IPS DF 6.9 (cell line): ENCODE data around the gene BOK.
"Not testable (repeated sequence)": the region's sequence is repeated elsewhere in the genome, so short reads cannot be mapped to it uniquely, and the experiment has no call there.

Experiments used
- DNase-seq: peaks from one replicate; pipeline ENCODE4 v3.0.0-alpha.2; 2013; ENCODE audit warnings: low read depth, low spot score
- H3K27ac ChIP-seq: one replicate; pipeline ENCODE4 v1.5.1; 2013; ENCODE audit warnings: low read length, control low read depth
- H3K27me3 ChIP-seq: 2 replicates; pipeline ENCODE4 v1.6.1; 2013; ENCODE audit warnings: mild to moderate bottlenecking, low read length; ENCODE audit not compliant: control insufficient read depth, insufficient read depth
- H3K36me3 ChIP-seq: 2 replicates; pipeline ENCODE4 v1.6.1; 2013; ENCODE audit warnings: low read length; ENCODE audit not compliant: control insufficient read depth, insufficient read depth
- H3K4me1 ChIP-seq: 2 replicates; pipeline ENCODE4 v1.6.1; 2013; ENCODE audit warnings: low read length; ENCODE audit not compliant: control insufficient read depth, insufficient read depth
- H3K4me3 ChIP-seq: 2 replicates; pipeline ENCODE4 v1.5.1; 2013; ENCODE audit warnings: mild to moderate bottlenecking, low read length
- H3K9me3 ChIP-seq: 2 replicates; pipeline ENCODE4 v1.6.1; 2013; ENCODE audit warnings: low read length, inconsistent platforms; ENCODE audit not compliant: control insufficient read depth, insufficient read depth
- WGBS: extraction: QIAGEN DNeasy Blood & Tissue Kit; methylation state at CpG from one replicate; pipeline ENCODE4 v1.1.7; 2013; ENCODE audit warnings: mixed read lengths, missing lambda C conversion rate; ENCODE audit not compliant: insufficient read length, insufficient coverage; 5-methylcytosine and 5-hydroxymethylcytosine counted together

BOK gene

GRCh38 chr2:241565411-241565810, 6.9 kb downstream of the BOK start:
- Histone ChIP-seq H3K27me3 (no peaks in the 10 kb centered on the region), H3K4me1 (peaks cover 4% of the 10 kb centered on the region; the same call in 1 of the 2 replicates), H3K36me3 (no peaks in the 10 kb centered on the region; the same call in 1 of the 2 replicates), H3K27ac (no peak overlapping the region), H3K4me3 (no peak overlapping the region), H3K9me3 (no peaks in the 10 kb centered on the region)
- no CpG with 5 or more reads among the region's 10 CpGs for WGBS
- no peak for DNase-seq

GRCh38 chr2:241566021-241566420, 7.5 kb downstream of the BOK start:
- no CpG with 5 or more reads among the region's 11 CpGs for WGBS
- H3K4me3 ChIP-seq, H3K27ac ChIP-seq, H3K4me1 ChIP-seq, DNase-seq, H3K27me3 ChIP-seq, H3K9me3 ChIP-seq, H3K36me3 ChIP-seq: not testable (repeated sequence)

DNA sequence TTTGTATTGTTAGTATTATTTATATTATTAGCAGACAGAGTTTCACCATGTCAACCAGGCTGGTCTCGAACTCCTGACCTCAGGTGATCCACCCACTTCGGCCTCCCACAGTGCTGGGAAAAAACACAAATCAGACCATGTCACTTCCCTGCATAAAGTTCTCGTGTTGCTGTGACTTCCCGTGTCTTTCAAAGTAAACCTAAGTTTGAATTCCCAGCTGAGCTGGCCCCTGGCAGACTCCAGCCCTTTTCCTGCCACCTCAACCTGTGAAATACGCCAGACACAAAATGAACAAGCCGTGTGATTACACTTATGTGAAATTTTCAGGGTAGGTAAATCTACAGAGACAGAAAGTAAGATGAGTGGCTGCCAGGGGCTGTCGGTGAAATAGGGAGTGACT, 7.9 kb downstream of the BOK start:
- DNase-seq = no peak
- peaks cover under 1% of the 10 kb centered on the region; the same call in 1 of the 2 replicates for H3K36me3 ChIP-seq
- no peaks in the 10 kb centered on the region for H3K27me3 ChIP-seq
- WGBS = no CpG with 5 or more reads among the region's 7 CpGs
- no peak overlapping the region for H3K4me3 ChIP-seq
- H3K27ac ChIP-seq = no peak overlapping the region
- no peaks in the 10 kb centered on the region for H3K9me3 ChIP-seq
- peaks cover 4% of the 10 kb centered on the region; the same call in 1 of the 2 replicates for H3K4me1 ChIP-seq

DNA sequence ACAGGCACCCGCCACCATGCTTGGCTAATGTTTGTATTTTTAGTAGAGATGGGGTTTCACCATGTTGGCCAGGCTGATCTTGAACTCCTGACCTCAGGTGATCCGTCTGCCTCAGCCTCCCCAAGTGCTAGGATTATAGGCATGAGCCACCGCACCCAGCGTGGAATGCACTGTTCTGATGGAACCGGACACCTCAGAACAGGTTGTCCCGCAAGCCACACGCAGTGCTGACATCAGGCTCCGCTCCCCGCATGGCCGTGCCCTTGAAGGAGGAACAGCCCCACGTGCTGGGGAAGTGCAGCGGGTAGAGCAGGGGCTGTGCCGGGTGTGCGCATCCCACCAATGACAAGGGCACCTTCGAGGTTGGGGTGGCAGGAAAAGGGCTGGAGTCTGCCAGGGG, 8.7 kb downstream of the BOK start:
- H3K36me3 ChIP-seq, H3K27me3 ChIP-seq, H3K27ac ChIP-seq, H3K4me3 ChIP-seq, H3K4me1 ChIP-seq, DNase-seq, H3K9me3 ChIP-seq: not testable (repeated sequence)
- WGBS = no CpG with 5 or more reads among the region's 15 CpGs

- H3K27me3 ChIP-seq = no peaks in the 10 kb centered on the region
- H3K4me1 ChIP-seq = peaks cover 3% of the 10 kb centered on the region; the same call in 1 of the 2 replicates
- DNase-seq = no peak
- no peak overlapping the region for H3K4me3 ChIP-seq
- H3K27ac ChIP-seq = no peak overlapping the region
- H3K36me3 ChIP-seq = peaks cover 6% of the 10 kb centered on the region
- no CpG with 5 or more reads among the region's 8 CpGs for WGBS
- no peaks in the 10 kb centered on the region for H3K9me3 ChIP-seq
These were observed 9.2 kb downstream of the BOK start for GRCh38 chr2:241567776-241568175.

GRCh38 chr2:241568726-241569125, 10.2 kb downstream of the BOK start:
- H3K4me1 ChIP-seq = peaks cover 3% of the 10 kb centered on the region; the same call in 1 of the 2 replicates
- H3K27me3 ChIP-seq = no peaks in the 10 kb centered on the region
- no CpG with 5 or more reads among the region's 4 CpGs for WGBS
- peaks cover 7% of the 10 kb centered on the region for H3K36me3 ChIP-seq
- H3K9me3 ChIP-seq = no peaks in the 10 kb centered on the region
- no peak overlapping the region for H3K4me3 ChIP-seq
- DNase-seq = no peak
- no peak overlapping the region for H3K27ac ChIP-seq

DNA sequence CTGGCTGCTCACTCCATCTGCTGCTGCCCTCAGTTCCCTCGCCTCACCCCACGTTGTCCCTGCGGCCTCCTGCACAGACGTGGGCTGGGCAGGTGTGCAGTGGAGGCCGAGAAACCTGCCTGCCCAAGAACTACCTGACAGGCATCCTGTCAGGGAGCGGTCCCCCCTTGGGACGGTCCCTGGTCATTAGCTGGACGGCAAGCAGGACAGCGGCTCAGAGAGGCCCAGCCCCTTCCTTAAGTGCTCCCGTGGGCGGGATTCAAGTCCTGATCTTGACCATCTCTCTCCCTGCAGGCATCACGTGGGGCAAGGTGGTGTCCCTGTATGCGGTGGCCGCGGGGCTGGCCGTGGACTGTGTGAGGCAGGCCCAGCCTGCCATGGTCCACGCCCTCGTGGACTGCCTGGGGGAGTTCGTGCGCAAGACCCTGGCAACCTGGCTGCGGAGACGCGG, 11.3 kb downstream of the BOK start:
- no peak overlapping the region for H3K4me3 ChIP-seq

GRCh38 chr2:241570961-241571581, 12.5 kb downstream of the BOK start:
- DNase-seq = no peak
- H3K27me3 ChIP-seq = no peaks in the 10 kb centered on the region
- no peaks in the 10 kb centered on the region for H3K9me3 ChIP-seq
- H3K4me3 ChIP-seq = no peak overlapping the region
- no CpG with 5 or more reads among the region's 23 CpGs for WGBS
- no peak overlapping the region for H3K27ac ChIP-seq
- H3K36me3 ChIP-seq = peaks cover 9% of the 10 kb centered on the region
- 0 out of 2 replicates have a peak, but pooled peaks cover 3% of the 10 kb centered on the region for H3K4me1 ChIP-seq

More for the DNA sequence above, 11.3 kb downstream of the BOK start:
- DNase-seq = no peak
- no peaks in the 10 kb centered on the region for H3K9me3 ChIP-seq
- H3K4me1 ChIP-seq = peaks cover 3% of the 10 kb centered on the region; the same call in 1 of the 2 replicates
- no peak overlapping the region for H3K27ac ChIP-seq
- H3K36me3 ChIP-seq = peaks cover 9% of the 10 kb centered on the region
- H3K27me3 ChIP-seq = no peaks in the 10 kb centered on the region
- WGBS = no CpG with 5 or more reads among the region's 23 CpGs

DNA sequence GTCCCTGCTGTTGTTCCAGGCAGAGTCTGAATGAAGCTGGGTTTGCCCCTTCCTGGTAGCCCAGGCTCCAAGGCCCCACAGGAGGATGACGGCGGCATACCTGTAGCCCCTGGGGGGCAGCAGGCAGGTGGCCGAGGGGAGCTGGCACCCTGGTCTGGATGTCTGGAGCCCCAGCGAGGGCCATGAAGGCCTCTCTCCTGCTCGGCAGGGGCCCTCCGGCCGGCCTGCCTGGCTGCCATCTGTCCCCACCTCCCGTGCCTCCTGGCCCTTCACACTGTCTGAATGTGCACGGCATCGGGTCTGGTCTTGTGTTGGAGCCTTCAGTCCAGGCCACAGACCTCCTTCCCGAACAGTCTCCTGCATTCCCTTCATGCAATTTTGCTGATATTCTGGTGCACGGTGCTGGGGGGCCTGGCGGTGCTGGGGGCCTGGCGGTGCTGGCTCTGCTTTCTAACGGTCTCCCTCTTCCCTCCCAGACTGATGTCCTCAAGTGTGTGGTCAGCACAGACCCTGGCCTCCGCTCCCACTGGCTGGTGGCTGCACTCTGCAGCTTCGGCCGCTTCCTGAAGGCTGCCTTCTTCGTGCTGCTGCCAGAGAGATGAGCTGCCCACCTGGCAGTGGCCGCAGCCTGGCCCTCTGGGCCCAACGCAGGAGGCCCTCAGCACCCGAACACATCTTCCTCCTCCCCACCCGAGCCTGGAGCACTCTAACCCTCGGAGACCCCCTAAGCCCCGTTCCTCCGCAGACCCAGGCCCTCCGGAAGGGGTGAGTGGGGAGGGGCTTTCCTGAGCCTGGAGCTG, 13.5 kb downstream of the BOK start:
- Histone ChIP-seq H3K4me1 (0 out of 2 replicates have a peak, but pooled peaks cover 3% of the 10 kb centered on the region), H3K4me3 (no peak overlapping the region), H3K36me3 (peaks cover 9% of the 10 kb centered on the region), H3K9me3 (no peaks in the 10 kb centered on the region), H3K27me3 (no peaks in the 10 kb centered on the region), H3K27ac (no peak overlapping the region)
- no peak for DNase-seq
- WGBS = no CpG with 5 or more reads among the region's 27 CpGs

DNA sequence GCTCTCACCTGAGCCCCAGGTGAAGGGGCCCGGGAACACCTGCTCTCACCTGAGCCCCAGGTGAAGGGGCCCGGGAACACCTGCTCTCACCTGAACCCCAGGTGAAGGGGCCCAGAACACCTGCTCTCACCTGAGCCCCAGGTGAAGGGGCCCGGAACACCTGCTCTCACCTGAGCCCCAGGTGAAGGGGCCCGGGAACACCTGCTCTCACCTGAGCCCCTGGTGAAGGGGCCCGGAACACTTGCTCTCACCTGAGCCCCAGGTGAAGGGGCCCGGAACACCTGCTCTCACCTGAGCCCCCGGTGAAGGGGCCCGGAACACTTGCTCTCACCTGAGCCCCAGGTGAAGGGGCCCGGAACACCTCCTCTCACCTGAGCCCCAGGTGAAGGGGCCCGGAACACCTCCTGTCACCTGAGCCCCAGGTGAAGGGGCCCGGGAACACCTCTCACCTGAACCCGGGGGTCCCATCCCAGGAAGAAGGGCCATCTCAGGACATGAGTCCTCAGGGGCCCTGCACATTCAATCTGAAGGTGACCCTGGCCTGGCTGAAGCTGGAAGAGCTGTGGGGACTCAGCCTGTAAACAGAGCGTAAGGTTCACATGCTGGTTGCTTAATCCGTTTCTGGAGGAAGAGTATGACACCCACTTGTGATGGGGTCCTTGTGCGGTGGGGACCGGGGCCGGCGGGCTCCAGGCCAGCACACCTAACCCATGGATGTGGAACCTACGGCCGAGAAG, 14.5 kb downstream of the BOK start:
- H3K4me1 ChIP-seq, H3K4me3 ChIP-seq, H3K36me3 ChIP-seq, H3K27ac ChIP-seq, H3K27me3 ChIP-seq, H3K9me3 ChIP-seq, DNase-seq: not testable (repeated sequence)
- WGBS = no CpG with 5 or more reads among the region's 20 CpGs
